ENCODE measurements around the gene TMEM59L. TPM values are rescaled to one million over a fixed set of nuclear protein-coding genes. Genes with fewer than 3 reads are reported as not detected.

Gene TMEM59L
- total and polyA plus RNA-seq, 10 of the 15 experiments (the other 5 are each of a cell fraction or from before 2014, with no cell fraction given), result 0.06 TPM; not detected in 9

- ChIA-PET SMC1A (ENCODE audit: uncharacterized antibody, unreplicated experiment) (no interaction called here), RAD21 (ENCODE audit: unreplicated experiment) (no interaction called here), CTCF (no interaction called here), POLR2A (no interaction called here)
- in situ Hi-C loops (cut with MboI) (no loop called here), intact Hi-C loops (cut with micrococcal nuclease; ENCODE audit: unreplicated experiment) (no loop called here)
- no peak for TF ChIP-seq STAT1 (conservative IDR thresholded peaks at IDR 0.05)
- TF ChIP-seq MTA2 (IDR thresholded peaks at IDR 0.05; ENCODE audit: low read depth), result no peak
- TF ChIP-seq MLLT1 (IDR thresholded peaks at IDR 0.05), result no peak
- TF ChIP-seq ZBTB11 (CRISPR knock-in tag; IDR thresholded peaks at IDR 0.05), result no peak
- TF ChIP-seq ASH2L (IDR thresholded peaks at IDR 0.05; ENCODE audit: borderline replicate concordance, low read depth), result no peak
- Histone ChIP-seq H3K79me2 (ENCODE audit: control insufficient read depth, insufficient read depth, low read length) (no peaks in the 10 kb centered on the region; the same call in 1 of the 2 replicates), H3K9ac (ENCODE audit: control insufficient read depth, insufficient read depth, low read length) (no peak overlapping the region), H3K27ac (ENCODE audit: control insufficient read depth, insufficient read depth) (no peak overlapping the region), H2AFZ (ENCODE audit: control insufficient read depth, low read depth, low read length) (no peak overlapping the region), H4K20me1 (ENCODE audit: control insufficient read depth, insufficient read depth) (peaks cover 9% of the 10 kb centered on the region; the same call in 1 of the 2 replicates), H3K27me3 (replicated peaks in 1 of 2; ENCODE audit: control insufficient read depth in 2 of 2, insufficient read depth in 2 of 2, low read length in 1 of 2) (no peaks in the 10 kb centered on the region), H3K36me3 (ENCODE audit: control insufficient read depth in 2 of 2, insufficient read depth in 2 of 2, low read length in 1 of 2) (no peaks in the 10 kb centered on the region; a peak in 2 of 4 replicates), H3K4me2 (ENCODE audit: control insufficient read depth, insufficient read depth) (no peak overlapping the region), H3K4me3 (no peak overlapping the region), H3K4me1 (ENCODE audit: control insufficient read depth, insufficient read depth, low read length) (peaks cover 18% of the 10 kb centered on the region), H3K9me3 (replicated peaks; ENCODE audit: control insufficient read depth, insufficient read depth, low read length) (no peaks in the 10 kb centered on the region)
- FAIRE-seq (no peak), ATAC-seq (no peak), DNase-seq (ENCODE audit: low read depth, low spot score) (no peak)
- no TSS peak for BruUV-seq (replicated peaks)
- 88% methylated on average over 10 of the region's 10 CpGs for WGBS (ENCODE audit: insufficient coverage, insufficient replicate concordance, low lambda C conversion rate, missing lambda C conversion rate)
Measured at GRCh38 chr19:18647807-18648206, 35.1 kb downstream of the TMEM59L start.
